HL-60/S4 (cell line): ENCODE data around the gene ZNF705A.
"Not testable (repeated sequence)": the region's sequence is repeated elsewhere in the genome, so short reads cannot be mapped to it uniquely, and the experiment has no call there.

Experiments
- in situ Hi-C: fragments of 300-500 bp; cut with MboI; formaldehyde crosslinking; loops from 2 replicates; pipeline ENCODE4 v1.14.3; 2022; ENCODE audit warnings: low sequenced_read_pairs

ZNF705A gene

DNA sequence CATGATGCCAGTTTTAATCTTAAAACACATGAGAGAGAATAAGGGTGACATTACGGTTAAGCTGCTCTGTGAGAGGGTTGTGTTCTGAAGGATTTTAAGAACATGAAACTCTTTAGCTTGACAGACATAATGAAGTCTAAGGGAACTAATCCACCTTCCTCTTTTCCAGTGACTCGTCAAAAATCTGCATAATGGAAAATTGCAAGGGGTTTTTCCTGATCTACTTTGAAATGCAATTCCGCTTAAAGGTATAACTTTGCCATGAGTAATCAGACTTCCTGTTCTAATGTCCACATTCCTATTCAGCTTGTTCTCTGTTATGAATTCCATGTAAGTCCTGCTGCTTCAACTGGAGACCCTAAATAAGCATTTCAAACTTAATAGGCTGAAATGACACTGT is at the start of gene ZNF705A:
ZNF705A (plus strand) TSS at position 171 of the 400 bp plus-strand sequence. CDS start 15,611 bp downstream, outside the sequence.
- in situ Hi-C loops: no loop called here

DNA sequence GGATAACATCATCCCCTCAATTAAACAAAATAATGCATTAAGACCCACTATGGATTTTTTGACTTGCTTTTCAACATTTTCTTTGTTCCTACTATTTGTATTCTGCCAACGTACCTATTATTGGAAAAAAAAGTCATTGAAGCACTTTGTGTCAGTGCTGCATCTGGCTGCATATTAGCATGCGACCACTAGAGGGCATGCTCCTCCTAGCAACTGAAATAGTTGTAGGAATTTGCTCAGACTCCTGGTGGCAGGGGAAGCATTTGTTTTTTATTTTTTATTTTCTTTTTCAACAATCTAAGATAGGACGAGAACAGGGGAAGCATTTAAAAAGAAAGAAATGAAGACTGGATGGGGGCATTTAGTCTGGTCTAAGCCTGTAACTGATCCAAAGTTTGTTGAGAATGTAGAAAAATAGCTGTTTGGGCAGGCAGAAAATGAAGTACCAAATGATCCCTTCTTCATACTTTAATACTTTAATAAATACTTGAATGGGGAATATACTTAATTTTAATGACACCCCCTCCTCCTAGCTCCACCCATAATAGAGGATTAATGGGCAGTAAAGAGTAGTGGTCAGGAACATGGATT is 47.9 kb upstream of the ZNF705A start:
- in situ Hi-C loops: loop anchor here (25.0 kb wide), 2 partner anchors 128 to 278 kb away; partner anchors contain the start of gene FAM90A1

DNA sequence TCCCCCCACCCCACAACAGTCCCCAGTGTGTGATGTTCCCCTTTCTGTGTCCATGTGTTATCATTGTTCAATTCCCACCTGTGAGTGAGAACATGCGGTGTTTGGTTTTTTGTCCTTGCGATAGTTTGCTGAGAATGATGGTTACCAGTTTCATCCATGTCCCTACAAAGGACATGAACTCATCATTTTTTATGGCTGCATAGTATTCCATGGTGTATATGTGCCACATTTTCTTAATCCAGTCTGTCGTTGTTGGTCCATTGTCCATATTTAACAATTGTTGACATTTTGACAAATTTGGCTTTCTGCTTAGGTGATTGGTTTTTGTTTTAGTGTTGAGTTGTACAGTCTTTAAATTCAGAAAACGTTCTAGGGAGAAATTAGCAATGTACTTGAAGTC is 43.7 kb upstream of the ZNF705A start:
- in situ Hi-C loops: loop anchor here (25.0 kb wide), 2 partner anchors 124 to 274 kb away; partner anchors contain the start of gene FAM90A1

DNA sequence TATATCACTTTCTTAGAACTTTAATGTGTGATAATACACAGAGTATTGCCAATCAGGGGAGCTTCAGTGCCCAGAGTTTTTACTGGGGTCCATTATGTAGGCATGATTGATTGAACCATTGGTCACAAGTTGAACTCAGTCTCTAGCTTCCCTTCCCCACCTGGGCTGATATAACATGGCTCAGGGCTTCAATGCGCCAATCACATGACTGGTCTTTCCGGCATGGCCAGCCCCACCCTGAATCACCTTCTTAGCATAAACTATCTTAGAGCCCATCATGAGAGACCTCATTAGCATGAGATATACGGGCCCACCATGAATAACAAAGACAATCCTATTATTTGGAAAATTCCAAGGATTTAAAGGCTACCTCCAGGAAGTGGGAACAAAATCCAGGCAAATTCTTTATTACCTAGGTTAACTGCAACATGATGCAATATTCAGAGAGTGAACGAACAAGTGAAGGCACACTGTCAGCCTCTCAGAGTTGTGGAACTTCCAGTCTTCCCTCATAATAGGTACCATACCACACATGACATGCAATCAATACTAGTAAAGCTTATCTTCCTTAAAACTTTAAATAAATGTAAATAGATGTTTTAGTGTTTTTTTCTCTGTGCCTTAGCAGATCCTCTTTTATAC is 36.6 kb upstream of the ZNF705A start:
- in situ Hi-C loops: loop anchor here (25.0 kb wide), 2 partner anchors 117 to 267 kb away; partner anchors contain the start of gene FAM90A1

DNA sequence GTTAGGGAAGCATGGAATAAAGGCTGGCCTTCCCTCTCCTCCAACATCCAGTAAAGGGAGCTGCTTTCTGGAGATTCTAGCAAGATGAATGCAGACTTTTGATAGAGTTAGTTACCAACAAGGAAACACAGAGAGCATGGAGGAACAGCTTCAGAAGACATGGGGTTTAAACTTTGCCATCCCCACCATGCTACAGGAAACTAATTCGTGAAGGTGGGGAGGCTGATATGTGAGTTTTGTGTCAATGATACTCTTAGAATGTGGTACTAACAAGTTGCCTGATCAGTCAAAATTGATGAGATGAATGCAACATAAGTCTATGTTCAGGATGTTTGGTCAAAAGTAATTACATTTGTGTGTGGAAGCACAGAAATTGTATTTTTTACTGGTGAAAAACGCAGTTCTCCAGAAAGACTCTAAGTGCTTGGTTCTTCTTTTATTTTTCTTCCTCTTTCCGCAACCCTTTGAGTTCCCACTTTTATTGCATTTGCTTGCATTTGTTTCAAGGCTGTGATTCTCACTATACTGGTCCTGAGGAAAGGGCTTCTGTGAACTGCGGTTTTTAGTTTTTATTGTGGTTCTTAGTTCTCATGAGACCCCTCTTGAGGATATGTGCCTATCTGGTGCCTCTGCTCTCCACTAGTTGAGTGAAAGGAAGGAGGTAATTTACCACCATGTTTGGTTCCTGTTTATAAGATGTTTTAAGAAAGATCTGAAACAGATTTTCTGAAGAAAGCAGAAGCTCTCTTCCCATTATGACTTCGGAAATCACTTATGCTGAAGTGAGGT is 33.5 kb upstream of the ZNF705A start, which contains the start of gene CLEC4A:
CLEC4A (plus strand) TSS at position 494 of the 789 bp plus-strand sequence; CDS start at position 756, 262 bp downstream.
- in situ Hi-C loops: loop anchor here (25.0 kb wide), 2 partner anchors 114 to 264 kb away; partner anchors contain the start of gene FAM90A1

DNA sequence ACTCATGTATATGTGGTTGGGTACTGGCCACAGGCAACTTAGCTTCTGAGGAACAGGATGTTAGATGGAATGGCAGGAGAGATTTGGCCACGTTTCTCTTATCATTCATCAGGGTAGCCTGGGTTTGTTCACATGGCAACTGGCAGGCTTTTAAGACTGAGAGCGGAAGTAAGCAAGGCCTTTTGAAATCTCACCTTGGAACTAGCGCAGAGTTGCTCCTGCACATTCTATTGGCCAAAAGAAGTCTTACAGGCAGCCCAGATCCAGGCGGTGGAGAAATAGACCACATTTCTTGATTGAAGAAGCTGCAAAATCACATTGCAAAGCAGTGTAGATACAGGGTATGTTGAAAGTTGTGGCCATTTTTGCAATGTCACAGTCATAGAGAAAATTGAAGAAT is 29.7 kb upstream of the ZNF705A start:
- in situ Hi-C loops: no loop called here

DNA sequence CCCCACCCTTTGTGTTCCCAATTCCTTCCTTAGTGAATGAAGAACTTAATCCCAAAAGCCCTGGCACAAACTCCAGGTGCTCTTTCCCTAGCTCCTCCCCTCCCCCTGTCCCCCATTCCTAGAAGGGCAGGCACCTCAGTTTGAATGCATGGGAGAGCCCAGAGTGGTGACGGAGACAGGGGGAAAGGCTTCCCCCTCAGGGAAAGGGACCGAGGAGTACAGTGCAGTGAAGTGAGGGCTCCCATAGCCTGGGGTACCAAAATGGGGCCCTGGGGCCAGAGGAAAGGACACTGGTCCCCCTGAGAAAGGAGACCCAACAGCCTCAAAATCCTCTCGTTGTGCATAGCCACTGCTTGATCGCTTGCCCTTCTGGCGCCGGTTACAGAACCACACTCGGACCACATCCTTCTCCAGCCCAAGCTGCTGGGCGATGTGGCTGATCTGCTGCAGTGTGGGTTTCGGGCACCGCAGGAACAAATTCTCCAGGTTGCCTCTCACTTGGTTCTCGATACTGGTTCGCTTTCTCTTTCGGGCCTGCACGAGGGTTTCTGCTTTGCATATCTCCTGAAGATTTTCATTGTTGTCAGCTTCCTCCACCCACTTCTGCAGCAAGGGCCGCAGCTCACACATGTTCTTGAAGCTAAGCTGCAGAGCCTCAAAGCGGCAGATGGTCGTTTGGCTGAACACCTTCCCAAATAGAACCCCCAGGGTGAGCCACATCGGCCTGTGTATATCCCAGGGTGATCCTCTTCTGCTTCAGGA is 23.0 kb upstream of the ZNF705A start:
- in situ Hi-C loops: not testable (repeated sequence)

DNA sequence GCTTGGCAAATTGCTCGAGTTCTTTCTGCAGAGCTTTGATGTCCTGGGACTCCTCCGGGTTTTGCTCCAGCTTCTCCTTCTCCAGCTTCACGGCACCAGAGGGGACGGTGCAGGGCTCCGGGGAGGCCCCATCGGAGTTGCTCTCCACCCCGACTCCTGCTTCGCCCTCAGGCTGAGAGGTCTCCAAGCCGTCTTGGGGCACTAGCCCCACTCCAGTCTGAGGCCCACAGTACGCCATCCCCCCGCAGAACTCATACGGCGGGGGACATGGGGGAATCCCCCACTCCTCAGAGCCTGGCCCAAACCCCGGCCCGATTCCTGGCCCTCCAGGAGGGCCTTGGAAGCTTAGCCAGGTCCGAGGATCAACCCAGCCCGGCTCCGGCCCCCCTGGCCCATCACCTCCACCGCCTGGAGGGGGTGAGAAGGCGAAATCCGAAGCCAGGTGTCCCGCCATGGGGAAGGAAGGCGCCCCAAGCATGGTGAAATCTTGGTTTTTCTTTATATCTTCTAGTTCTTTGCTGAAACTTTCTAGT is 22.4 kb upstream of the ZNF705A start:
- in situ Hi-C loops: not testable (repeated sequence)

DNA sequence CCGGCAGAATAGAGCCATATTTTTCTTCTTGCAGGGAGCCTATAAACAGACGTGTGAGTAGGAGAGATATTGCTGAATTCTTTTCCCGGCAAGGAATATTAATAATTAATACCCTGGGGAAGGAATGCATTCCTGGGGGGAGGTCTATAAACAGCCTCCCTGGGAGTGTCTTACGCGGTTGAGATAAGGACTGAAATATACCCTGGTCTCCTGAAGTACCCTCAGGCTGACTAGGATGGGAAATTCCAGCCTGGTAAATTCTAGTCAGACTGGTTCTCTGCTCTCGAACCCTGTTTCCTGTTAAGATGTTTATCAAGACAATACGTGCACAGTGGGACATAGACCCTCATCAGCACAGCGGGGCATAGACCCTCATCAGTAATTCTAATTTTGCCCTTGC is 15.2 kb upstream of the ZNF705A start:
- in situ Hi-C loops: not testable (repeated sequence)

DNA sequence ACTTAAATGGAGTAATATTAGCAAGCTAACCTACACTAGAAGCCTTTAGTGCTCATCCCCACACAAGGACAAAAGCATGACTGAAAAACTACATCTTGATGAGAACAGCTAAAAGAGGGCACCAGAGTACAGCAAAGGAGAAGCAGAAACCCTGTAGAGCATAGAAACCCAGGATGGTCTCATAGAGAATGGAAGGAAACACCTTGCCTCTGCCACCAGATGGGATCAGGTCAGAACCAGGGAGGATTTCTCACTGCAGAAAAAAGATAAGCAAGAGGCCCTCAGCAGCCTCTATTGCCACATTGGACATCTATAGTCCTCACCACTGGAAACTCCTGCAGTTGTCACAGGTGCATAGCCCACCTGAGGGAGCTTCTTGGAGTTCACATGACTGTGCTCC is 13.6 kb upstream of the ZNF705A start:
- in situ Hi-C loops: no loop called here

DNA sequence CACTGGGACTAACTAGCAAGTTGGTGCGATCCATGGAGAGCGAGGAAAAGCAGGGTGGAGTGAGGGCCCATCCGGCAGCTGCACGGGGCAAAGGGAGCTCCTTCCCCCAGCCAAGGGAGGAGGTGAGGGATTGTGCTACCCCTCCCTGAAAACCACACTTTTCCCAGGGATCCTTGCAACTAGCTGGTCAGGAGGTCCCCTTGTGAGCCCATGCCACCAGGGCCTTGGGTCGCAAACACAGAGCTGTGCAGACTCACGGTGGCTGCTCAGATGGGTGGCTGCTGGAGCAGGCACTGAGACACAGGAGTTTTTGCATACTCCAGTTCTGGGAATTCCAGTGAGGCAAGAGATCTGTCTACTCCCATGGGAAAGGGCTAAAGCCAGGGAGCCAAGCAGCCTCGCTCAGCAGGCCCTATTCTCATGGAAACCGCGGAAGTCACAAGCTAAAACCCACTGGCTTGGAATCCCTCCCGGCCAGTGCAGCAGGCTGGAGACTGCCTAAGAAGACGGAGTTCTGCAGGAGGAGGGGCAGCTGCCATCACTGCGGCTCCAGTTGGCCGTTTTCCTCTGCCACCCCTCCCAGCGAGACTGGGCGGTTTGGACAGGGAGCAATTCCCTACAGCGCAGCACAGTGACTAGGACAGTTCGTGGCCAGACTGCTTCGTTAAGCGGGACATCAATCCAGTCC is 10.9 kb upstream of the ZNF705A start:
- in situ Hi-C loops: no loop called here

DNA sequence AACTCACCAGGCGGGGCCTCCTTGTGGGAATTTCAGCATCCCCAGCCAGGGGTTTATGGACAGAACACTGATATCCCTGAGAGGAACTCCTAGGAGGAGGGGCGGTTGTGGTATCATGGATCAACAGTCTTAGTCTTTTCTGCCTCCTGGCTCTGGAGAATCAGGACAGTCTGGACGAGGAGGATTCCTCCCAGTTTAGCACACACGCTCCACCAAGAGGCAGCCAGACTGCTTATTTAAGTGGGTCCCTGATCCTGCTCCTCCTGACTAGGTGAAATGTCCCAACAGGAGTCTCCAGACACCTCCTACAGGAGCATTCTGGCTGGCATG is 10.4 kb upstream of the ZNF705A start:
- in situ Hi-C loops: no loop called here

DNA sequence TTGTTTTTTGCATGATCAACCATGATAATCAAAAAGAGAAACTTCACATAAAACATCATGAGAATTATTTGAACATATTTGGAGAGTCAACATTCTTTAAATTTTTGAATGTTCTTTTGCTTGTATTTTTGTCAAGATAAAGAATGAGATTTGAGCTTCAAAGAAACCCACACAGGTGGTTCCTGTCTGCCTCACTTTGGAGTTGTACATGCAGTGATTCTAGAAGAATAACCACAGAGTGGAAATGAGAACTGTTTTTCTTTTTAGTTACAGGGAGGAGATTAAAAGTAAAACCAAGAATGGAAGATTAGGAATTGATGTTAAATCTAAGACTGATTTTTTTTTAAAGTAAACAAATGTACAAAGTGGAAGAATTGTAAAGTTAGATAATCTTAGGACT is 2.3 kb upstream of the ZNF705A start:
- in situ Hi-C loops: no loop called here

DNA sequence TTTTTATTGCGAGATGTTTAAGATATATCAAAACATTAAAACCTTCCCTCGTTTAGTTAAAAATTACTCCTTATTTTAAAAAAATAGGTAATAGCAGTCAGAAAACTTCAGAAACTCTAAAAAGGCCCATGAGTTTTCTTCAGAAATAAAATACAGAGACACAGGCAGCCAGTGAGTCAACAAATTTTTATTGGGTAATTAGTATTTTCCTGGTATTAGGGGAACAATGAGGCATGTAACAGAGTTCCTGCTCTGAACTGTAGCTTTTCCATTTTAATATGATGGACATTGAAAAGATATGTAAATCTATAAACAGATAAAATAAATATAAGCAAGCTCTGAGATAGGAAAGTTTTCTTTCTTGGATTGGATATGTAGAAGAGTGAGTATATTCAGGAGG is 399 bp upstream of the ZNF705A start:
- in situ Hi-C loops: no loop called here

DNA sequence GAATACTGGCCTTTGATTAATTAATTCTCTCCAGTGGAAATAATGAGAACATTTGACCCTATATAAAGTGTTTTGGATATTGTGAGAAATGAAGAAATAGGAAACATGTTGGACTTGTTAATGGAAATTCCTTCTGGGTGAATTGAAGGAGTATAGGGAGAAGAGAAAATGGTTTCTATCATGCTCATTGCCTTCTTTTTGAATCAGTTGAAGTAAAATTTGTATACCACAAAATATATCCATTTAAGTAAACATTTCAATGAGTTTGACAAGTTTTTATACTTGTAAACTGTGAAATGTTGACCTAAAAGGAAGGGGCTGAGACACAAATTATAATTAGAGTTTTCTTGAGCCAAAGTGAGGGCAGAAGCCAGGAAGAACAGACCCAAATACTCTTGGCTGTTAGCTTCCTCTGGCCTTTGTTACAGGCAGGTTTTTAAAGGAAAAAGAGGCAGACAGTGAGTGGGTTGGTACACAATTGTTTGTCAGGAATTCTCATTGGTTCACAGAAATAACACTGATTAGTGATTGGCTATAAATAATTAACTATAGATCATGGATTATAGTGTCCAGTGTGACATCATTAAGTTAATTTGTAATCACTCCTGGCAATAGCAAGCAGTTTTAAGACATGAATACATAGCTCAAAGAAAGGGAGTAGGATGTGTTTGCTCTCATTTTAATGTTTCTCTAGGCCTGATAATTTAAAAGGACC is 826 bp downstream of the ZNF705A start:
- in situ Hi-C loops: no loop called here

DNA sequence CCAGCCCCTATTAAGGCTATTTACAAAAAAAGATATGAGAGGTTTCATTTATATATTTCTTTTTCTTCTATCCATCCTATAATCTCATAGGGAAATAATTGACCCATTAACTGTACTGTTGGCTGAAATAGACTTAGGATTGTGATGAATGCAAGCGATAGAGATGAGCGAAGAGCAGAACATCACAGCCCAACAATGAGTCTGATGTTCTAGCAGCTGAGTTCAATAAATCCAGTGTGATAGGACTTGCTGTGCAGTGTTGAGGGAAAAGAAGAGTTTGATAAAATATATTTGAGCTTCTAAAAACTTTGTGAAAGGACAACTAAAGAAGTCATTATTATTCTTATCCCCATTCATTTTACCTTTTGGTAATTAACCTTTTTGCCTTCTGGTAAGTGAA is 16.1 kb downstream of the ZNF705A start:
- in situ Hi-C loops: not testable (repeated sequence)

DNA sequence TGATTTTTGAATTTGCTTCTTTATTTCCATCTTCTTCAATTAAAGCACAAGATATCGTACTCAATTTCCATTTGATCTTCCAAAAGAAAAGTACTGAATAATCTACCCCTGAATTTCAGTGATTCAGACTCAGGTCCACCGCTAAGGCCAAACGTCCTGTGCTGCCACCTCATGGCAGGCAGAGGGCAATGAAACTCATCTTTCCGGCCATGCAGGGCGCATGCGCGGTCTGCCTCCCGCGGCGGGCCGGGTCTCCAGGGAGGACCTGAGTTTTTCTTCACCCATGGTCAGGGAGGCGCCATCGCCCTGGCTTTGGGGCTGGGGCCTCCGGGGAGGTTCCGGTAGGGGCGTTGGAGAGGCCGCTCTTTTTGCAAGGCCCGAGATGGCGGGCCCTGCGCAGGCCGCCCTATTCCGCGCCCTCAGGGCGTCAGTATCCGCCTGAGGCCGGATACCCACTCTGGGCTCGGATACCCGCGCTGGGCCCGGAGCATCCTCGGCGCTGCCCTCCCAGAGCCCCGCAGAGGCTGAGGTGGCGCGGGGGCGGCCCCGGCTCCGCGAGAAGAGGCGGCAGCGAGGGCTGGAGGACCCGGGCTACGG is 23.3 kb downstream of the ZNF705A start:
- in situ Hi-C loops: not testable (repeated sequence)

DNA sequence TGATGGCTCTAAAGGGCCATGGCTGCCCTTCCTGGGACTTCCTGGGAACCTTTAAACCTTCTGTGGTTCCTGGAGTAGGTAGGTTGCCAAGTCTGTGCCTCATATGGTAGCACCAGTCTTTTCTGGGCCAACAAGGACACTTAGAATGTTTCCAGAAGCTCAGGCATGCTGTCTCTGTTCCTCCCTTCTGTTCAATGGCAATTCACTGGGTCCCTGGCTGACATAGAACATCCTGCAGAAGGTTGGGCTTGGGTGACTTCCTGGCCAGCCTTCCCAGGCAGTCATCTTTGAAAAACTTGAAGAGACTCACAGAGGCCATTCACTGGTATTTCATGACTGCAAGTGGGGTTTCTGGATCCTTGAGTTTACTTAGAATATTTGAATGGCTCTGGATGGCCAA is 24.5 kb downstream of the ZNF705A start:
- in situ Hi-C loops: not testable (repeated sequence)

DNA sequence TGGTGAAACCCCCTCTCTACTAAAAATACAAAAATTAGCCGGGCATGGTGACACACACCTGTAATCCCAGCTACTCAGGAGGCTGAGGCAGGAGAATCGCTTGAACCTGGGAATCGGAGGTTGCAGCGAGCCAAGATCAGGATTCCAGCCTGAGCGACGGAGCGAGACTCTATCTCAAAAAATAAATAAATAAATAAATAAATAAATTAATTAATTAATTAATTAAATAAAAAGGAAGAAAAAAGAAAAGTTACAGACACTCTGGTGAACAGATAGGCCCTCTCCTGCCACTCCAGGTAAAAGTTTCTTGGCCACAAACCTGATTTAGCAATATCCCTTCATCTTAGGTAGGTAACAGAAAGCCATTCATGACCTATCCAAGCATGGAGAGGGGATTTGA is 26.1 kb downstream of the ZNF705A start:
- in situ Hi-C loops: not testable (repeated sequence)
